Activated CD4-positive, alpha-beta T cell treated with anti-CD3 and anti-CD28 coated beads for 4 hours (primary cell): ENCODE data around the gene RXFP4.

Experiments
- DNase-seq, 2 donors: peaks; one replicate each; pipeline ENCODE4 v3.0.0-alpha.2; 2020

The RXFP4 gene

DNA sequence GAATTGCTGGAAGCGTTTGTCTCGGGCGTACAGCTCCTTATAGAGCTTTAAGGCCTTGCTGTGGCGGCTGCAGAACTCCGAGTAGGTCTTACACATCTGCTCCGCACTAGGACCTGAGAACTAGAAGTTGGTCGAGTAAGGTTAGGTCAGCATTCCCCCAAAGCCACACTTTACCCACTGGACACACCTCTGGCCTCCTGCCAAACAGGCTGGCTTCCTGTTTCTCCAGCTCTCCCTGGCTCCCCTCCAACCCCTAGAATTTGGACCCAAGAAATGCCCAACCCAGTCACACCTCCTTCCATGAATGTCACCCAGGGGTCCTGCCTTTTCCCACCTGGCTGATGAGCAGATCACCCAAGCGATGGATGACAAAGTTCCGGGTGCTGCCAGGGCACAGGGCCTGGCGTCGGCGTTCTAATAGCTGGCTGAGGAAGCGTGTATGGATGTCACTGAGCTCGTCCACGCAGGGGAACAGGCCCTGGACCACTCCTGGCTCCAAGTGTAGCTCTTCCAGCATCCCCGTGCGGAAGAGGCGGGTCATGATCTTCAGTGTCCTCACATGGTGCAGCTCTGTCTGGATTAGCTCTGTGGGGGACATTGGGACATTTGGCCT is 21.3 kb downstream of the RXFP4 start:
- DNase-seq, result no peak

DNA sequence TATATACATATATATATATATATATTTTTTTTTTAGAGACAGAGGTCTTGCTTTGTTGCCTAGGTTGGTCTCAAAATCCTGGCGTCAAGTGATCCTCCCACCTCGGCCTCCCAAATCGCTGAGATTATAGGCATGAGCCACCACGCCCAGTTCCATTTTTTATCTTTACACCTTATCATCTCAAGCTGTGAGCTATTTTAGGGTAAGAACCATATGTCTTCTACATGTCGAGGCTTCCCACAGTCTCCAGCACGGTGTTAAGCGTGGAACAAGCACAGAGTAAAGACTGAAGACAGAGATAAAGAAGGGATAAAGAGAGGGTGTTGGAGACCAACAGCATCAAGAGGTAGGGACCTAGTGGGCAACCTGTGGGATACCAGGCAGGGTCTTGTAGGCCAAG is 22.8 kb downstream of the RXFP4 start:
- DNase-seq, result no peak

DNA sequence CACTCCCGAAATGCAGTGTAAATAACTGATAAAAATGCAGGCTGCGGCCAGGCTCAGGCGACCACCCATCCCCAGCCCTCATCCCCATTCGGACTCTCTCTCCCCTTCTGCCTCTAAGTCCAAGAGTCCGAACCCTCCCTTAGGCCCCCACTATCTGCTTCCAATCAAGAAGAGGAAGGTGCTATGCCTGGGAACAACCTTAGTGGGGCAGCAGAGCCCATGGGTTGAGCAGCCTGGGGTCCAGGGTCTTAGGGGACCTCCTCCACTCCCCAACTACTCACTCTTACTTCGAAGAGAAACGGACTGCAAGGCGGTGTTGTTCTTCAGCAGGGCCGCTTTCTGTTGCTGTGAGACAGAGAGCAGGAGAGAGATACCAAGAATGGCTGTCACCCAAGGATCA is 24.7 kb downstream of the RXFP4 start:
- no peak for DNase-seq

DNA sequence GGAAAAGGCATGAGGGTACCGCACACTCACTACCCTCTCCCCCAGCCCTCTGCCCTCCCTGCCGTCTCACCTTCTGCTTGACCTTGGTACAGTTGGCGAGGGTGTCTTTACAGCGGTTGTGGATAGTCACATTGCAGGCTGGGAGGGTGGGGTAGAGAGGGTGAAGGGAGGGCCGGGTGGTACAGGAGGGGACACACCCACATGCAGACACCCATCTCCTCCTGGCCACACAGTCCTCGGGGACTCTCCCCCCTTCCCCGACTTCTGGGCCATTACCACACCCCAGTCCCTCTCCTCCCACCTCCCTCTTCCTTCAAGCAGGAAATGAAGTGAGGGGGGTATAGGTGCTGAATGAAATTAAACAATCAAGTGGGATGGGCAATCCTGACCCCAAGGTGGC is 25.3 kb downstream of the RXFP4 start:
- no peak for DNase-seq

DNA sequence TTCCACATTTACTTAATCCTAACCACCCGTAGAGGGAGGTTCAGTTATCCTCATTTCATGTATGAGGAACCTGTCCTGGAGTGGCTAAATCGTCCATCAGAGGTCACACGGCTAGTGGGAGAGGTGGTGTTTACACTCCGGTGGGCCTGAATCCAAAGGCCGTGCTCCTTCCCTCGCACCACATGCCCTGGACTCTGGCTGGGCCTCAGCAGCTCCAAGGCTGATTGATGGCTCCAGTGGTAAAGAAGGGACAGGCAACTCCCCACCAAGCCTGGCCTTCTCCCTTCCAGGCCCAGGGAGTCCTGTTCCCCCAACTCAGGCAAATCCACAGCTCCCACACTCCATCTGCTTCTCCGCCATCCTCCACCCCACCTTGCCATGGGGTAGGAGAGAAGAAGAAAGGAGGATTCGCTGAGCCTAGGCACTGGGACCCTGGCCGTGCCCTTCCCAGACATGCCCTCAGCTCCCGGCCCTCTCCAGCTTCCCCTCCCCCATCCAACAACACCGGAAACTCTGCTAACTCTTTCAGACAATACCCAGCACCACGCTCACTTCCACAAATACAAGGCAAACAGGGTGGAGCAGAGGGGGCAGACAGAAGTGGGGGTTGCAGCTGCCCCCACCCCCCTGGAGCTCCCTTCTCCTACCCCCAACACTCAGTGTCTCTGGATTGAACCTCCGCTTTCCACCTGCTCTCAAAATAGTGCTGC is 26.1 kb downstream of the RXFP4 start:
- no peak for DNase-seq

DNA sequence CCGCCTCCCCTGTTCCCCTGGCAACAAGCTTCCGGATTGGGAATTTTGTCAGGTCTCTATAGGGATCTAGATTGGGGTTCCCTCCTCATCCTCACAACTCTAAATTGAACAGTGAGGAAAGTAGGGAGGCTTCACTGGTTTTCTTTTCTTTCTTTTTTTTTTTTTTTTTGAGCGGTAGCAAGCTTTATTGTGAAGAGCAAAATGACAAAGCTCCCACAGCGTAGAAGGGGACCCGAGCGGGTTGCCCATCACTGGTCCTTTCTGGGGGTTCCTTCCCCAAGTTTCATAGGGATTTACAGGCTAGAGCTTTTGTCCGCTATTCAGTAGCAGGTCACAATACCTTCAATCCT is 26.6 kb downstream of the RXFP4 start:
- DNase-seq, result no peak

DNA sequence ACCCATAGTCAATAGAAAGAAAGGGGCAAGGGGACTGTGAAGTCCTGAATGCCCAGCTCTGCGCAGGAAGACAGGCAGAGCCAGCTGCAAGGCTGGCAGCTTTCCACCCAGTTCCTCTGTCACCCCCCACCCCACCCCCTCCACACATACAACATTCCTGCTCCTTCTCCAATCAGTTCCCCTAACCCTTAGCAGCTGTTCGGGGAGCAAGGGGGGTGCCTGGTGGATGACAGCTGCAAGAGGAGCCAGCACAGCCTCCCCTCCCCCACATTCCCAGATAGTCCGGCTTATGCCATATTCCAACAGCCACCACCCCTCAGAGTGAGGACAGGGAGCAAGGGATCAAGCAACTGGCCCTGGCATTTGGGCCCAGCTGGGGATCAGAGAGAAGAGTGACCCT is 27.2 kb downstream of the RXFP4 start:
- DNase-seq, result no peak

DNA sequence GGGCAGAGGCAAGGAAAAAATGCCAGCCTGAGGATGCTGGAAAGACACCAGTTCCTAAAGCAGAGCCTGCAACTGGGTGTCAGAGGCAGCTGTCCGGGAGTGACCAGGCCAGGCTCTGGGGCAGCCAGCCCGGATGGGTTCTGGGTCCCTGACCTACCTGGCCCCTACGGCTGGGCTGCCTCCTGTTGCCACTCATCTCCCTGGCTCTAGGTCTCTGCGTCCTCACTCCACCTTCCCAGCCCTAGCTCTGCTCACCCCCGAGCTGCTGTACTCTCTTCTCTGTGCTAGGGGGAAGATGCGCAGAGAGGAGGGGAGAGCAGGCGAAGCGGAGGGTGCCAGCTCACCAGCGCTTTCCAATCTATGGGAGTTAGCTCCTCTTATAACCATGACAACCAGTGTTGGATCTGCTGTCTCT is 27.9 kb downstream of the RXFP4 start:
- DNase-seq, result no peak

DNA sequence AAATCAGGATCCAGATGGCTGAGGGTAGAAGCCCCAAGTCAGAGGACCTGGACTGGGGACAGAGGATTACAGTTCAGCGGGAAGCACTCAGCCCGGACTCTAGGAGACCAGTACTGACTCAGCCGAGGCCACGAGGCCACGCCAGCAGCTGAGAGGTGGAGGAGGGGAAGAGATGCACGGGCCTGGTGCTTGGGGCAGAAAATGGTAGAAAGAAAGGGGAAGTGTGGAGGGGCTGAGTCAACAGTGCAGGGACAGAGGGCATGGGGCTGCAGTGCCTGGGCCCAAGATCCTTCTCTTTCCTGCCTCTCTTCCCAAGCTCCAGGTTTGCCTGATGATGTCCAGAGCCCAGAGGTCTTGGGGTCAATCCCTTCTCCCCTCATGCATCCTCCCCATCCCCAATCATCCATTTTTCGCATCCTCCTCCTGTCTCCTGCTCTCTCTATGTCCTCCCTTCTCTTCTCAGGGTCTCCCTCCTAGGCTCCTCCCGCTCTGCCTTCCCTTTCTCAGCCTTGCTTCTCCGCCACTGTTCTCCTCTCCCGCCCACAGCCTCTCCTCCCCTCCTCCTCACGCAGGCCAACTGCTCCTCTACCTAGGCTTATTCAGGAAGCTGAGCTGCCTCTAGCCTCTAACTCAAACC is 29.2 kb downstream of the RXFP4 start:
- DNase-seq, result peak in 1 of 2 donors; percentile 34

DNA sequence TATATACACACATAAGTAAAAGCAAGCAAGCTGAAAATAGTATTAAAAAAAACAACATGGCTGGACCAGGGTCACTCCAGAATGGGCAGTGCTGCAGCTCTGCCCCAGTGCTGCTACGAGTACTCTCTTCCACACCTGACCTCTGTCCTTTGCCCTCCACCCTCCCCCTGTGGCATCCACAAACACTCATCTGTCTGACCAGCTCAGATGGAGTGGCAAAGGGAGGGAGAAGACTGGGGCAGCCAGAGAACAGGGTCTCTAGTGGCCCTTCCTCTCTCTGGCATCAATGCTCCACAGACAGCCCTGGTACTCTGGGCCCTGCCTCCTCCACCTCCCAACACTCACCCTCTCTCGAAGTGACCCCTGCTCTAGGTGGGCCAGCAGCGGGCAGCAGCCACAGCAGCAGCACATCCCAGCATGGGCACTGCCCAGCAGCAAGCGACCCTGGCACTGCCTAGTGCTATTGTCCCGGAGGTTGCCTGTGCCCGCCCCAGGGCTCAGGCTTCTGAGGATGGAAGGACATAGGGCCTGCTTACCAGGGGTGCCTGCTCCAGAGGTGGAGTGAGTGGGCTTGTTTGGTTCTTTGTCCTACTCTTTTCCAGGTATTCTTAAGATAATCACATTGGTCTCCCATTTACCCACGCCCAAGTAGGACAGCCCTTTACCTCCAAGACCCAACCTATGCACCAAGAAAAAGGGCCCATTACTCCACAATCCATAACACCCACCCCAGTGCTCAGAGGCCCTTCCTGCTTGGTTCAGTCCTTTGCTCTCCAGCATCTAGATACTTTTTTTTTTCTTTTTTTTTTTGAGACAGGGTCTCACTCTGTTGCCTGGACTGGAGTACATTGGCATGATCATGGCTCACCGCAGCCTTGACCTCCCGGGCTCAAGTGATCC is 30.7 kb downstream of the RXFP4 start:
- no peak for DNase-seq

DNA sequence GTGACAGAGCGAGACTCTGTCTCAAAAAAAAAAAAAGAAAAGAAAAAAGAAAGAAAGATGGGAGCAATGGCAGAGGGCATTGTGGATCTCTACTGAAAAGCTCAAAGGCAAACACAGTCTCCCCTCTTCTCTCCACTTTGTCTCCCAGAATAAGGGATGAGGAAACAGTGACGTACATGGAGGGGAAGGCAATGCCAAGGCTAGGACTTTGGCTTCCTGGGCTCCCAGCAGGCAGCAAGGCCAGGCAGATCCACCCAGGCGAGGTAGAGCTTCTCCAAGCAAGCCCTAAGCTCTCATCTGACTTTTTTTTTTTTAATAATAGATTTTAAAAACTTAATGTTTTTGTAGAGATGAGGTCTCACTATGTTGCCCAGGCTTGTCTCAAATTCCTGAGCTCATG is 32.3 kb downstream of the RXFP4 start:
- DNase-seq, result no peak

DNA sequence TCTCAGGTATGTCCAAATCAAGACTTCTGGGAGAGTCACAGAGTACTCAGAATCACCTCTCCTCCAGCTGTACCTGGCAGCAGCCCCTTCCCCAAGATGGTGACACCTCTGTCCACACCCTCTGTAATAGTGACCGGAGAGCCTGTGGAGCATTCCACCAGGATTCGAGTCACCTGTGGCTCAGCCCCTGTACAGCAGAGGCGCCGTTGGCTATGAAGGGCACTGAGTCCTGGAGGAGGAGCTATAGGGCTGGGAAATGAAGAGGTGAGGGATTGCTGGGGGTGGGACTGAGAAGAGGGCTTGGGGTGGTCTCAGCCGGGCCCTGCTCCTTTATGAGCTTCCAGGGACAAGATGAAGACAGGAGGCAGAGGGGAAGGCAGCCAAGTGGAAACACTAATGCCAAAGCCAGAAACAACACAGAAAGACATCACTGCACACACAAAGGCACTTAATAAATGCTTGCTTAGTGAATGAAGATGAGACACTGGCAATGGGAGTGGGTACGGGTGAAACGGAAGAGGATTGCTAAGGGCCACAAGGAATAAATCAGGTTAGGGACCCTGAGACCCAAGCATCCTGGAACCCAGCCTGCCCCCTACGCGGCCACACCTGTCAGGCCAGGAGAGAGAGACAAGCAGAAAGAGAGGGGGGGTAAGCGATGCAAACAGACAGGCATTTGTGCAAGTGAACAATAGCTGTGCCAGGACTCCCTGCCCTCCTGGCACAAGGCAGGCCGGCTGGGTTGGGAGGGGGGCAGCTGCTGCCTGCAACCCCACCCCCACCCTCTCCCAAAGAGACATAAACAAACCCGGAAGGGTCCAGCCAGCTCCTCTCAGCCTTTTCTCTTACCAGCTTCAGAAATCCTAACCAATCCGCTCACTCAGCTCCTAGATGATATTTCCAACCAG is 33.0 kb downstream of the RXFP4 start:
- no peak for DNase-seq

DNA sequence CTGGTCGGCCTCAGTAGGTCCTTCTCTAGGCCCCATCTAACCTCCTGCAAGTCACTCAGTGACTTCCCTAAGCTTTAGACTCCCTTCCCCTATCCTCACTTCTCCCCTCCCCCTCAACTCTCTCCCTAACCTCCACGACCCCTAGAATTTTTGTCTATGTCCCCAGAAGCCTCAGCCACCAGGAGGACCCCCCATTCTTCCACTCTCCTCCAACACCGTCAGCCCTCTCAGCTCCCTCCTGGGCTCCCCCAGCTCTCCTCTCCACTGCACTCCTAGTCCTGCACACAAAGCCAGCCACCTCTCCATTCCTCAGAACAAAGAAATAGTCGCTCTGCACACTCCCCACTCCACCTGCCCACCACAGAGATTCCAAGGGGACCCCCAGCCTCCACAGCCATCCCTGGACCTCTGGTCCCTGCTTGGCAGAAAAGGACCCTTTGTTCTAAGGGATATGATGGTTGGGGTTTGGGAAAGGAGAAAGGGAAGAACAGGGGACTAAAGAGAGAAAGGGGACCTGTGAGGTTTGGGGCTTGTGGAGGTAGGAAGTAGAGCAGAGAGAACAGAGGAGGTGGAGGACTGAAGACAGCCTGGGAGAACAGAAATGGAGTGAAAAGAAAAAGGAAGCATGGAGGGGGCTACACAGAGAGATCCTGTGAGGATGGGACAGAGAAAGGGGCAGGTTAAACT is 34.1 kb downstream of the RXFP4 start:
- DNase-seq, result no peak

DNA sequence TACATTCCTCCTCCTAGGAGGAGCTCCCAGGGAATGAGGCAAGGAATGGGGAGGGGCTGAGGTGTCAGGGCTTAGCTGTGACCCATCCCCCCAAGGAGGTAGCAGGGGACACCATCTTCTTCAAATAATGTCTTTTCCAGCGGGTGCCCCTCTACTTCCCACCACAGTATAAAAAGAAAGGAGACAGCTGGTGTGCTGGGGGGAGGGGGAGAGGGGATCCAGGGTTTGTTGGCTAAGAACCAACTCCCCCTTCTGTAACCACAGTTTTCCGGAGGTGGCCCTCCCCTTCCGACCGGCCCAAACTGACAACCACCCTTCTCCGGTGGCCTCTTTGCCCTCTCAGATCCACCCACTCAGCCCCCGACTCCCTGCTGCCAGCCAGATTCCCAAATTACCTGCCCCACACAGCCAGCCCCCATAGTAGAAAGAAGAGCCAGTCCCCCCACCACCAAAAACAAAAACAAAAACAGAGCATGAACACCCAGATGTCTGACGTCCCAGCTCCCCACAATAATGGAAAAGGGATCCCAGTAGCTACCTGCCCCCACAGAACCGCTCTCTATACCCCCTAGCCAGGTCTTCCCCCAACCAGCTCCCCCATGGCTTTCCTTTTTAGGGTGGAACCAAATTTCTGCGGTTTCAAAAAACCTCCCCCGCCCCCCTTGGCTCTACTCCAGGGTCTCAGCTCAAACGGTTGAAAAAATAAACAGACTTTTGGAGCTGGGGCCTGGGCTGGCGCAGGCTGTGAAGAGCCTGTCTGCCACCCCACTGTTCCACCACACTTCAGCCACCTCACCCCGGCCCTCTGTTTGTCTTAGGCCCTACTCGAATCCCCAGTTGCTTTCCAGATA is 34.8 kb downstream of the RXFP4 start:
- DNase-seq, result peak; percentile 63 to 70

DNA sequence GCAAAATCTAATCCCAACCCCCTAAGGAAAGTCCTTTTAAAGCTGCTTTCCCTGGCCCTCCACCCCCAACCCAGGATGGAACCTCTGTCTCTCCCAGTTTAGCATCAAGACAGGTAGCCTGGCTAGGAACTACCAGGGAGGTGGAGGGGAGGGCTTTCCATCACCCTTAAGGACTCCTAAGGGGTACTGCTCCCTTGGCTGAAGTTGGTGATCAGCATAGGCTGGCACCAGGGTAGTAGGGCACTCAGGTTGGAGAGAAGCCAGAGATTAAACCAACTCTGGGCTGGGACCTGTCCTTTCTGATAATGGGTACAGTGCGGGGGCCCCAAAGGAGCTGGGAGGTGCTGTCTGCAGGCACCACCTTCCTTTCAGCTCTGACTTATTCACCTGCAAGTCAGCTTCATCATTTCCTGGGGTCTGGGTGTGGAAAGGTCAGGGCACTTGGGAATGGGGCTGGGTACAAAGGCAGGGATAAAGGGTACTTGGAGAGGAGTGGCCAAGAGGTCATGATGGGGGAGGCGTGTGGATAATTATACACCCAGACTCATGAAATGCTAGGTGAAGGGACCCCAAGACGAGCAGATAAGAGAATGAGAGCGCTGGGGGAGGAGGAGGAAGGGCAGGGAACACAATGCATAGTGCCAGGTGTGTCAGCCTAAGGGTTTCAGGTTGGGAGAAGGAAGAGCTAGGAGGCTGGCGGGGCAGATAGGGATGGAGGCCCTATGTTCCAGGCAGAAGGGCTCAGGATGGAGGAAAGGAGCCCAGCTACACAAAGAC is 35.7 kb downstream of the RXFP4 start:
- DNase-seq, result peak; percentile 32 to 45

DNA sequence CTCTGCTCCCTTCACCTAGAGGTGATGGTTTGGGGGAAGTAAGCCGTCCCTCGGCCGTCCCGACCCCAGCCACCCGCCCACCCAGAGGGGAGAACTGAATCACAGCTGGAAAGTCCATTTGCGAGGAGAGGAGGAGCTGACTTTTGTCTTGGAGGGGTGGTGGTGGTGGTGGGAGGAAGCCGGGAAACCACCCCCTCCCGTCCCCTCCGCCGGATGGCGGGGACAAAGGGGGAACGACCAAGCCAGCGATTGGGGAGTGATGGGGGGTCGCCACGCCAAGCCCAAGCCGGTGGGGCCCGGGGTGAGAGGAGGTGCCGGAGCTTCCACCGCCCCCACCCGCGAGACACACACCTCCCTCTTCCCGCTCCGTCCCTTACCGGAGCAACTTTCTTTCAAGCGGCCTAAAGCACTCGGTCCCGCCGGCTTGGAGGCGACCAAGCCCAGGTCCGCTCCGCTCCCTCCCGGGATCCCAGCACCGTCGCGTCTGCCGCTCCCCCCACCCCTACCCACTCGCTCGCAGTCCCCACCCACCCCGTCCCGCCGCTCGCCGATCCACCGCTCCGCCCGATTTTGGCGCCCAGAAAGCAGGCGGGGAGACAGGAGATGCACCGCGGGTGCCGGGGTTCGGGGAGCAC is 36.4 kb downstream of the RXFP4 start:
- DNase-seq, result peak; percentile 79 to 81

DNA sequence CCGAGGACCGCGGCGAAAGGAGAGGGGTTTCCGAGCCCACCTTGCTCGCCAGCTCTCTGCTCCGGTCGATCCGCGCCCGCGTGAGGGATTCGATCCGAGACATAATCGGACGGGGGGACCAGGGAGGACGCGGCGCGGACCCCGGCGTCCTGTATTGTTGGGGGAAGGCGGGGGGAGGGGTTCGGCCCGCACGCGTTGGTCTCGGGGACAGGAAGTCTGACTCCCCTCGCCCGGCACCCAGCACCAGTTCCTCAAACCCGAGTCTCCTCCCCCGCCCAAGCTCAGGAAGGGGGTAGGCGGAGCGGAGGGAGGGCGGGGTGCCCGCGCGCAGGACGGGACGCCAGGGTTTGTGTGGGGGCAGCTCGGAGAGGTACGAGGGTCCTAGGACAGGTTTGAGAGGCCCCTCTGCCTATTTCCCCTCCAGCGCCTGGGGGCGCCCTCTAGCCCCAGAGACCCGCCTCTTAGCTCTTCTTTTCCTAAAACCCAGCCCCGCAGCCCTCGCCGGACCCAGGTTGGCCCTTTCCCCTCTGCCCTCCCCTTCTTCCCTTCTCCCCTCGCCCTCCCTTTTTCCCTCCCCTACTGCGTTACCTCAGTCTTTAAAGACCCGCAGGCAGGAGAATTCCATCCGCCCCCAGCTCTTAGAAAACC is 37.0 kb downstream of the RXFP4 start, which contains the start of gene ARHGEF2:
Gene ARHGEF2 (minus strand): TSS at position 223 of the 648 bp plus-strand sequence. CDS start 120 bp downstream, at position 103.
- DNase-seq, result peak; percentile 83 to 86

DNA sequence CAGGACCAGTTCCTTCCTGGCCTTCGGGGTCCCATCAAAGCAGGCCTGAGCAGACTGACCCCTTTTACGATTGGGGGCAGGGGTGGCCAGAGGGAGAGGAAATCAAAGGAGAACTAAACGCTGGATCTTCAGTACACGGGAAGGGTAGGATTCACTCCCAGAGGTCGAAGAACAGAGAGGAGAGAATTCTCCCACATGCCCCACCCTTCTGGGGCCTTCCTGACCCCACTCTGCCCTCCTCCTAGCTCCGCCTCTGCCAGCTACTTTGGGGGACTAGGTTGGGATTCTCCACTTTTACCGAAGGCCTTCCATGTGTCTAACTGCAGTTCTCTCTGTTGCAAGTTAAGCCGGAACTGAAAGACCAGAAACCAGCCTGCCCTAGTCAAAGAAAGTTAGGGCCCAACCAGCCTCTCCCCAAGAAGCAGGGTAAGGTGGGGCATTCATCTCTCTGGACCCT is 37.6 kb downstream of the RXFP4 start:
- DNase-seq, result no peak
